HepG2 (cell line): ENCODE measurements around the gene CRNKL1. TPM values are rescaled to one million over a fixed set of nuclear protein-coding genes. Genes with fewer than 3 reads are reported as not detected.

ENCODE experiments used
- ARID3A ChIP-seq: IDR thresholded peaks from 2 replicates; pipeline ENCODE4 v1.6.1; 2012; ENCODE audit warnings: low read depth, low read length, improper control_type of control experiment
- CHCHD3 ChIP-seq: sonication (generic); formaldehyde crosslinking; IDR thresholded peaks from 2 replicates; pipeline ENCODE4 v1.8.0; 2022; ENCODE audit warnings: mild to moderate bottlenecking, missing genetic modification reagents, moderate library complexity
- FOXK2 ChIP-seq: fragments of 450-650 bp; IDR thresholded peaks from 2 replicates; pipeline ENCODE4 v1.6.1; 2016
- KAT2B ChIP-seq: fragments of 150-350 bp; IDR thresholded peaks from 2 replicates; pipeline ENCODE4 v1.6.1; 2014; ENCODE audit warnings: low read depth, low read length, borderline replicate concordance
- MTA1 ChIP-seq: sonication (generic); formaldehyde crosslinking; IDR thresholded peaks from 2 replicates; pipeline ENCODE4 v1.4.0; 2020; ENCODE audit warnings: missing genetic modification reagents, mild to moderate bottlenecking, borderline replicate concordance
- NCOA2 ChIP-seq: sonication (generic); formaldehyde crosslinking; IDR thresholded peaks from 2 replicates; pipeline ENCODE4 v1.8.0; 2022; ENCODE audit warnings: inconsistent platforms
- NFE2L1 ChIP-seq: sonication (generic); formaldehyde crosslinking; IDR thresholded peaks from 2 replicates; pipeline ENCODE4 v1.4.0; 2020; ENCODE audit warnings: missing genetic modification reagents, mild to moderate bottlenecking, borderline replicate concordance
- NPAS2 ChIP-seq: sonication (generic); formaldehyde crosslinking; IDR thresholded peaks from 2 replicates; pipeline ENCODE4 v1.8.0; 2022; ENCODE audit warnings: mild to moderate bottlenecking, missing genetic modification reagents, borderline replicate concordance
- PHF8 ChIP-seq: sonication (generic); formaldehyde crosslinking; IDR thresholded peaks from 2 replicates; pipeline ENCODE4 v1.5.0; 2020; ENCODE audit warnings: missing genetic modification reagents
- PTBP1 ChIP-seq: fragments of 200-400 bp; formaldehyde crosslinking; IDR thresholded peaks from 2 replicates; pipeline ENCODE4 v1.6.1; 2018; ENCODE audit warnings: low read length, low read depth; ENCODE audit not compliant: poor library complexity, severe bottlenecking
- RARA ChIP-seq: IDR thresholded peaks from 2 replicates; pipeline ENCODE4 v1.6.1; 2016; ENCODE audit warnings: missing genetic modification reagents, missing compliant biosample characterization
- SAFB2 ChIP-seq: sonication (generic); formaldehyde crosslinking; IDR thresholded peaks from 2 replicates; pipeline ENCODE4 v1.5.1; 2020; ENCODE audit warnings: missing genetic modification reagents, low read depth, mild to moderate bottlenecking, borderline replicate concordance
- TBX3 ChIP-seq: fragments of 450-650 bp; IDR thresholded peaks from 2 replicates; pipeline ENCODE4 v1.6.1; 2017; ENCODE audit warnings: antibody characterized with exemption, mild to moderate bottlenecking, inconsistent platforms, borderline replicate concordance
- ZNF12 ChIP-seq: sonication (generic); formaldehyde crosslinking; IDR thresholded peaks from 2 replicates; pipeline ENCODE4 v1.5.0; 2020; ENCODE audit warnings: missing genetic modification reagents
- ZNF20 ChIP-seq: sonication (generic); formaldehyde crosslinking; IDR thresholded peaks from 2 replicates; pipeline ENCODE4 v1.4.0; 2020; ENCODE audit warnings: mild to moderate bottlenecking, moderate library complexity, missing genetic modification reagents
- ZNF225 ChIP-seq: sonication (generic); formaldehyde crosslinking; IDR thresholded peaks from 2 replicates; pipeline ENCODE4 v1.4.0; 2020; ENCODE audit warnings: mild to moderate bottlenecking, missing genetic modification reagents
- ZNF317 ChIP-seq: sonication (generic); formaldehyde crosslinking; IDR thresholded peaks from 2 replicates; pipeline ENCODE4 v1.5.0; 2020; ENCODE audit warnings: mild to moderate bottlenecking, missing genetic modification reagents
- ZNF333 ChIP-seq: sonication (generic); formaldehyde crosslinking; IDR thresholded peaks from 2 replicates; pipeline ENCODE4 v1.4.0; 2020; ENCODE audit warnings: mild to moderate bottlenecking, missing genetic modification reagents, borderline replicate concordance
- ZNF33B ChIP-seq: sonication (generic); formaldehyde crosslinking; IDR thresholded peaks from 2 replicates; pipeline ENCODE4 v1.5.1; 2020; ENCODE audit warnings: mild to moderate bottlenecking, missing genetic modification reagents
- ZNF354B ChIP-seq: sonication (generic); formaldehyde crosslinking; IDR thresholded peaks from 2 replicates; pipeline ENCODE4 v1.8.0; 2022; ENCODE audit warnings: mild to moderate bottlenecking, missing genetic modification reagents
- ZNF558 ChIP-seq: sonication (generic); formaldehyde crosslinking; IDR thresholded peaks from 2 replicates; pipeline ENCODE4 v1.9.0; 2022; ENCODE audit warnings: mild to moderate bottlenecking, missing genetic modification reagents, borderline replicate concordance
- ZSCAN12 ChIP-seq: sonication (generic); formaldehyde crosslinking; IDR thresholded peaks from 2 replicates; pipeline ENCODE4 v1.9.0; 2021; ENCODE audit warnings: mild to moderate bottlenecking, missing genetic modification reagents
- polyA plus RNA-seq, 8 experiments: library from polyadenylated mRNA; depleted of rRNA in 3 of 8; stranded (reverse) in 7 of 8; unstranded in 1 of 8; fragments of >200 nt; fragmentation: Illumina TruSeq in 4 of 8; extraction: Trizol in 4 of 8; gene quantifications; 2 replicates each; pipeline versions ENCODE4 v1.2.1 to v1.2.3, GENCODE V29; 2011 to 2016; ENCODE audit warnings: low read depth in 4 of 8, missing spikeins in 1 of 8, mixed read lengths in 1 of 8; ENCODE audit not compliant: insufficient read depth in 1 of 8
- total RNA-seq, 5 experiments: library from RNA; depleted of rRNA; stranded (reverse); fragments of >200 nt; fragmentation: Illumina TruSeq; extraction: Trizol; gene quantifications; 2 replicates each; pipeline ENCODE4 v1.2.3, GENCODE V29; 2016; ENCODE audit warnings: low read depth in 1 of 5
- TF ChIP-seq, protein P1 (sequence below): IDR thresholded peaks from 2 replicates; pipeline ENCODE4 v1.6.1; 2016; ENCODE audit warnings: missing genetic modification reagents, missing compliant biosample characterization
- TF ChIP-seq, protein P2 (sequence below): fragments of 450-650 bp; IDR thresholded peaks from 2 replicates; pipeline ENCODE4 v1.6.1; 2017; ENCODE audit warnings: mild to moderate bottlenecking
- TF ChIP-seq, protein P3 (sequence below), 2 experiments: fragments of 450-650 bp in 1 of 2; sonication (generic) in 1 of 2; formaldehyde crosslinking; IDR thresholded peaks; 2 replicates each; pipeline versions ENCODE4 v1.5.0 to v1.8.0; 2020 to 2022; ENCODE audit warnings: mild to moderate bottlenecking in 1 of 2, missing genetic modification reagents in 1 of 2

Gene CRNKL1
- total and polyA plus RNA-seq, 2 of the 13 experiments (the other 11 are each of a cell fraction or from before 2014, with no cell fraction given) = 12.3 to 64.5 TPM

DNA sequence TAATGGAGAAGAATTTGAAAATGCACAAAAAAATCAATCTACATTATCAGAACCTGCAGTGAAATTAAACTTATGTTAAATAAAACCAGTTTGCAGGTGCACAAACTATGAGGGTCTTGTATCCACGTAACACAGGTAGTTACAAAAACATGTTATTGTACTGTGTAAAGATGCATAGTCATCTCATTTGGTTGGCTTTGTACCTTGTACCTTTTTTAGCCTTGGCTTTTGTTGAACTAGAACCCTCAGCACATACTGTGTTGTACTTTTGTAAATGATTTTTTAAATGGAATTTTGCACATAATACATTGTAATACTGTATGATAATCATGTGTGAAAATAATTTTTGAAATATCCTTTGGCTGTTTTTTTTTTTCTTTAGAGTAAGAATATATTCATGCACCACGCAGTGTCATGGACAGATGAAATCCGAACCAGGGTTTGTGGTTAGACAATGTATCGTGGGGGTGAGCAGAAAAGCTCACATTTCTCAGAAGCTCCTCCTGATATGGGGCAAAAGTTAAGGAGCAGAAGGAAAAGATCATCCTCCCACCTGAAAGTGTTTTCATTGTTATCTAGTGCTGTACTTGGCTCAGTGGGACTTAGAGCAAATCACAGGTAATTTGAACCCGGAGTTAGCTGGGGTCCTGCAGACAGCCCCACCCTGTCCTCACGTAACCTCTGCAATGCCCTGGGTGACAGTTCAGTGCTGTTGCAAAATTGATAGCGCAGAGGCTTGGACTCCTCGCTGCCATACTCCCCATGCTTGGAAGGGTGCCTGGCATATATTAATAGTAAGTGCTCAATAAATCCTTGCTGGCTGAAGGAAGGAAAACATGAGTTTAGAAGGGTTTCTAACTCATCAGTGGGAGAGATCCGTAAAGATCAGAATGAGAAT is 49.9 kb downstream of the CRNKL1 start (continued):
- peak; percentile 74 for TF ChIP-seq ARID3A
- no peak for TF ChIP-seq KAT2B
- TF ChIP-seq ZNF317 (CRISPR knock-in tag) = peak; percentile 42; the same call in 1 of the 2 replicates
- no peak for TF ChIP-seq ZNF33B (CRISPR knock-in tag)
- TF ChIP-seq, protein P1, sequence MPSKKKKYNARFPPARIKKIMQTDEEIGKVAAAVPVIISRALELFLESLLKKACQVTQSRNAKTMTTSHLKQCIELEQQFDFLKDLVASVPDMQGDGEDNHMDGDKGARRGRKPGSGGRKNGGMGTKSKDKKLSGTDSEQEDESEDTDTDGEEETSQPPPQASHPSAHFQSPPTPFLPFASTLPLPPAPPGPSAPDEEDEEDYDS (CRISPR knock-in tag) = no peak
- no peak for TF ChIP-seq NPAS2 (CRISPR knock-in tag)
- no peak for TF ChIP-seq CHCHD3 (CRISPR knock-in tag)
- no peak; the same call in 1 of the 2 replicates for TF ChIP-seq MTA1 (CRISPR knock-in tag)
- TF ChIP-seq ZNF225 (CRISPR knock-in tag) = no peak
- TF ChIP-seq, protein P2, sequence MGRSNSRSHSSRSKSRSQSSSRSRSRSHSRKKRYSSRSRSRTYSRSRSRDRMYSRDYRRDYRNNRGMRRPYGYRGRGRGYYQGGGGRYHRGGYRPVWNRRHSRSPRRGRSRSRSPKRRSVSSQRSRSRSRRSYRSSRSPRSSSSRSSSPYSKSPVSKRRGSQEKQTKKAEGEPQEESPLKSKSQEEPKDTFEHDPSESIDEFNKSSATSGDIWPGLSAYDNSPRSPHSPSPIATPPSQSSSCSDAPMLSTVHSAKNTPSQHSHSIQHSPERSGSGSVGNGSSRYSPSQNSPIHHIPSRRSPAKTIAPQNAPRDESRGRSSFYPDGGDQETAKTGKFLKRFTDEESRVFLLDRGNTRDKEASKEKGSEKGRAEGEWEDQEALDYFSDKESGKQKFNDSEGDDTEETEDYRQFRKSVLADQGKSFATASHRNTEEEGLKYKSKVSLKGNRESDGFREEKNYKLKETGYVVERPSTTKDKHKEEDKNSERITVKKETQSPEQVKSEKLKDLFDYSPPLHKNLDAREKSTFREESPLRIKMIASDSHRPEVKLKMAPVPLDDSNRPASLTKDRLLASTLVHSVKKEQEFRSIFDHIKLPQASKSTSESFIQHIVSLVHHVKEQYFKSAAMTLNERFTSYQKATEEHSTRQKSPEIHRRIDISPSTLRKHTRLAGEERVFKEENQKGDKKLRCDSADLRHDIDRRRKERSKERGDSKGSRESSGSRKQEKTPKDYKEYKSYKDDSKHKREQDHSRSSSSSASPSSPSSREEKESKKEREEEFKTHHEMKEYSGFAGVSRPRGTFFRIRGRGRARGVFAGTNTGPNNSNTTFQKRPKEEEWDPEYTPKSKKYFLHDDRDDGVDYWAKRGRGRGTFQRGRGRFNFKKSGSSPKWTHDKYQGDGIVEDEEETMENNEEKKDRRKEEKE = no peak
- TF ChIP-seq NCOA2 (CRISPR knock-in tag) = peak; percentile 80
- no peak for TF ChIP-seq ZNF354B (CRISPR knock-in tag)
- TF ChIP-seq SAFB2 (CRISPR knock-in tag) = no peak; the same call in 1 of the 2 replicates
- TF ChIP-seq ZNF558 (CRISPR knock-in tag) = no peak
- TF ChIP-seq ZNF333 (CRISPR knock-in tag) = no peak
- TF ChIP-seq PHF8 (CRISPR knock-in tag) = no peak
- TF ChIP-seq ZNF20 (CRISPR knock-in tag) = no peak
- TF ChIP-seq FOXK2 = no peak
- TF ChIP-seq PTBP1 = no peak
- TF ChIP-seq TBX3 = peak; percentile 27; the same call in 1 of the 2 replicates
- TF ChIP-seq ZSCAN12 (CRISPR knock-in tag) = no peak
- no peak for TF ChIP-seq NFE2L1 (CRISPR knock-in tag)
- TF ChIP-seq ZNF12 (CRISPR knock-in tag) = 0 out of 2 replicates have a peak, but pooled peaks have one; percentile 8
- TF ChIP-seq, protein P3, sequence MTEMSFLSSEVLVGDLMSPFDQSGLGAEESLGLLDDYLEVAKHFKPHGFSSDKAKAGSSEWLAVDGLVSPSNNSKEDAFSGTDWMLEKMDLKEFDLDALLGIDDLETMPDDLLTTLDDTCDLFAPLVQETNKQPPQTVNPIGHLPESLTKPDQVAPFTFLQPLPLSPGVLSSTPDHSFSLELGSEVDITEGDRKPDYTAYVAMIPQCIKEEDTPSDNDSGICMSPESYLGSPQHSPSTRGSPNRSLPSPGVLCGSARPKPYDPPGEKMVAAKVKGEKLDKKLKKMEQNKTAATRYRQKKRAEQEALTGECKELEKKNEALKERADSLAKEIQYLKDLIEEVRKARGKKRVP (CRISPR knock-in tag; IDR thresholded peaks at IDR 0.05) = peak in 1 of 2 experiments; percentile 46; a peak in 2 of 4 replicates
- TF ChIP-seq RARA (CRISPR knock-in tag) = peak; percentile 94
